ENCODE results near the gene ZIC2. TPM values are rescaled to one million over a fixed set of nuclear protein-coding genes. Genes with fewer than 3 reads are reported as not detected.

ZIC2 gene
- total and polyA plus RNA-seq, 10 donors = not detected

GRCh38 chr13:99959540-99960230 is 21.9 kb upstream of the ZIC2 start:
- Histone ChIP-seq H3K27ac (no peak overlapping the region), H3K9me3 (no peaks in the 10 kb centered on the region), H3K27me3 (replicated peaks in 1 of 7) (peaks cover 16 to 100% (median 91%) of the 10 kb centered on the region in 7 donors), H3K4me3 (peak overlapping the region in 2 of 8 donors; percentile 15 to 47), H3K4me1 (peaks cover 20 to 53% (median 39%) of the 10 kb centered on the region in 6 donors), H3K36me3 (no peaks in the 10 kb centered on the region)
- DNase-seq = no peak
- no peak for TF ChIP-seq POLR2A (IDR thresholded peaks at IDR 0.05)
- TF ChIP-seq, protein P1, sequence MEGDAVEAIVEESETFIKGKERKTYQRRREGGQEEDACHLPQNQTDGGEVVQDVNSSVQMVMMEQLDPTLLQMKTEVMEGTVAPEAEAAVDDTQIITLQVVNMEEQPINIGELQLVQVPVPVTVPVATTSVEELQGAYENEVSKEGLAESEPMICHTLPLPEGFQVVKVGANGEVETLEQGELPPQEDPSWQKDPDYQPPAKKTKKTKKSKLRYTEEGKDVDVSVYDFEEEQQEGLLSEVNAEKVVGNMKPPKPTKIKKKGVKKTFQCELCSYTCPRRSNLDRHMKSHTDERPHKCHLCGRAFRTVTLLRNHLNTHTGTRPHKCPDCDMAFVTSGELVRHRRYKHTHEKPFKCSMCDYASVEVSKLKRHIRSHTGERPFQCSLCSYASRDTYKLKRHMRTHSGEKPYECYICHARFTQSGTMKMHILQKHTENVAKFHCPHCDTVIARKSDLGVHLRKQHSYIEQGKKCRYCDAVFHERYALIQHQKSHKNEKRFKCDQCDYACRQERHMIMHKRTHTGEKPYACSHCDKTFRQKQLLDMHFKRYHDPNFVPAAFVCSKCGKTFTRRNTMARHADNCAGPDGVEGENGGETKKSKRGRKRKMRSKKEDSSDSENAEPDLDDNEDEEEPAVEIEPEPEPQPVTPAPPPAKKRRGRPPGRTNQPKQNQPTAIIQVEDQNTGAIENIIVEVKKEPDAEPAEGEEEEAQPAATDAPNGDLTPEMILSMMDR (IDR thresholded peaks at IDR 0.05 in 8 of 11, conservative IDR thresholded peaks at IDR 0.05 in 3 of 11) = no peak
- TF ChIP-seq POLR2AphosphoS5 (IDR thresholded peaks at IDR 0.05) = no peak
- intact Hi-C loops (cut with DNase I; ENCODE audit: low total_unique reads) = no loop called here
- WGBS, 5 donors = 5 to 11% (median 8%) methylated on average over 46 to 49 of the region's 49 CpGs

DNA sequence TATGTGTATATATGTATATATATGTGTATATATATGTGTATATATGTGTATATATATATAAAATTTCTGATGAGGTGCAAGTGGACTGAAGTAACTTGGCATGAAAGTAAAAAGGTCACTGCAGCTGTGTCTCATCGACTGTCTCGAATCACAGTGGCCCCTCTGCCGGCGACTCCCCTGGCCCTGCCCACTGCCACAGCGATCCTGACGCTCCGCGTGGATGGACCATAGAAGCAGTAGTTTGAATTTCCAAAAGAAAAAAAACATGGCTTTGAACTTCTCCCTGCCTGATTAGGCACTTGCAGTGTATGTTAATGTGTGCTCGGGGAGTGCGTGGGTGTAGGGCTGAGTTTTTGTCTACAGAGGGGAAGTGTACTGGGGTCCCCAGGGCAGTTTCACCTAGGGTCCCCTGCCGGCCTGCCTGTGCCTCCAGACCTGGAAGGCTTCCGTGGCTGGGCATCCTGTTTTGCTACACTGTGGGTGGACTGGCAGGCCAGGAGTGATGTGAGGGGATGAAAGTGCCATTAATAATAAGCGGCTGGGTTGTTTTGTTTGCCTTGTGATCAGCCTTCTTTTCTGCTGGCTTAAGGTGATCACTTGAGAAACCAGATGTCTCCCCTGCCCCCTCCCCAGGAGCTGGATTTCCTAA is 20.8 kb upstream of the ZIC2 start:
- no peak overlapping the region for H3K4me3 ChIP-seq
- no peak for TF ChIP-seq POLR2A (IDR thresholded peaks at IDR 0.05)
- TF ChIP-seq, protein P1 (IDR thresholded peaks at IDR 0.05 in 8 of 11, conservative IDR thresholded peaks at IDR 0.05 in 3 of 11) = no peak
- no peak for TF ChIP-seq POLR2AphosphoS5 (IDR thresholded peaks at IDR 0.05)
- peaks cover 18 to 46% (median 34%) of the 10 kb centered on the region in 6 donors for H3K4me1 ChIP-seq
- H3K9me3 ChIP-seq = no peaks in the 10 kb centered on the region
- intact Hi-C loops (cut with DNase I; ENCODE audit: low total_unique reads) = no loop called here
- H3K36me3 ChIP-seq = no peaks in the 10 kb centered on the region
- H3K27me3 ChIP-seq (replicated peaks in 1 of 7) = peaks cover 11 to 100% (median 91%) of the 10 kb centered on the region in 7 donors
- 11 to 18% (median 12%) methylated on average over 13 of the region's 13 CpGs for WGBS, 5 donors
- no peak overlapping the region for H3K27ac ChIP-seq
- DNase-seq = no peak

- Histone ChIP-seq H3K9me3 (no peaks in the 10 kb centered on the region), H3K27ac (no peak overlapping the region), H3K4me3 (no peak overlapping the region), H3K27me3 (replicated peaks in 1 of 7) (peaks cover 10 to 100% (median 91%) of the 10 kb centered on the region in 7 donors), H3K4me1 (peaks cover 10 to 37% (median 26%) of the 10 kb centered on the region in 6 donors), H3K36me3 (no peaks in the 10 kb centered on the region)
- TF ChIP-seq POLR2AphosphoS5 (IDR thresholded peaks at IDR 0.05) = no peak
- no peak for TF ChIP-seq POLR2A (IDR thresholded peaks at IDR 0.05)
- TF ChIP-seq, protein P1 (IDR thresholded peaks at IDR 0.05 in 8 of 11, conservative IDR thresholded peaks at IDR 0.05 in 3 of 11) = no peak
- no peak for DNase-seq
- intact Hi-C loops (cut with DNase I; ENCODE audit: low total_unique reads) = no loop called here
- 59 to 64% (median 62%) methylated on average over 8 of the region's 8 CpGs for WGBS, 5 donors
Observed at GRCh38 chr13:99961636-99962035, 19.9 kb upstream of the ZIC2 start.

DNA sequence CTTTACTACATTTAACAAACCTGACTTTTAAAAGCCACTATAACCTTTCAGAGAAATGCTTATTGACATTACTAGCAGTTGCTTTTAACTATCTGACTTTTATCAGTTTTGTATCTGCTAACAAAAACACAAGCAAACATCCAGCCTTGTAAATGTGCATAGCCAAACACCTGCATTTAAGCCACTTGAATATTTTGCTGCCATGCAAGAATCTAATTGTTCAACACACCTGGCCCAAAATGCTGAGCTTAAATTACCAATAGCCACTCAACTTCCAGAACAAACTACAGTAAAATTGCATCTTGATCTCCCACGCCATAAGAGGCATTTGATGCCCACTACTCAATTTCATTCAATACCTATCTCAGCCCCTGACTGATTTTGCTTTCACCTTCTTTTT is 19.3 kb upstream of the ZIC2 start:
- no peak for DNase-seq
- TF ChIP-seq, protein P1 (IDR thresholded peaks at IDR 0.05 in 8 of 11, conservative IDR thresholded peaks at IDR 0.05 in 3 of 11) = no peak
- no peak for TF ChIP-seq POLR2AphosphoS5 (IDR thresholded peaks at IDR 0.05)
- no peak for TF ChIP-seq POLR2A (IDR thresholded peaks at IDR 0.05)
- Histone ChIP-seq H3K36me3 (no peaks in the 10 kb centered on the region), H3K4me3 (no peak overlapping the region), H3K4me1 (peaks cover 4 to 31% (median 19%) of the 10 kb centered on the region in 6 donors), H3K27me3 (replicated peaks in 1 of 7) (peaks cover 11 to 100% (median 91%) of the 10 kb centered on the region in 7 donors), H3K9me3 (no peaks in the 10 kb centered on the region), H3K27ac (no peak overlapping the region)
- intact Hi-C loops (cut with DNase I; ENCODE audit: low total_unique reads) = no loop called here
- WGBS, 5 donors = 64 to 88% (median 76%) methylated on average over 1 of the region's 1 CpG
